ENCODE measurements around the gene ANKMY1. TPM values are rescaled to one million over a fixed set of nuclear protein-coding genes. Genes with fewer than 3 reads are reported as not detected.
A peak's percentile ranks its signal among the peaks of the same experiment; 100 is the strongest.

ANKMY1 gene
- total and polyA plus RNA-seq, 11 donors, result 2.4 to 11.7 (median 5.5) TPM

- peaks cover 0 to 47% (median 25%) of the 10 kb centered on the region in 12 donors for H3K4me1 ChIP-seq
- no peaks in the 10 kb centered on the region for H3K9me3 ChIP-seq
- DNase-seq (peak; percentile 93 to 96 (median 95)), ATAC-seq (peak; percentile 68 to 84 (median 82))
- 1 to 5% (median 2%) methylated on average over 12 to 71 of the region's 71 CpGs for WGBS, 4 donors
- TF ChIP-seq CTCF (IDR thresholded peaks at IDR 0.05) (no peak), POLR2A (IDR thresholded peaks at IDR 0.05) (no peak)
- intact Hi-C loops (cut with DNase I), result loop anchor here in 7 of 10 donors (2.0 to 10.0 kb wide), 7 partner anchors 60 to 283 kb away; no protein-coding TSS in a partner anchor
- H3K4me3 ChIP-seq, result peak overlapping the region; percentile 6 to 87 (median 64)
- peaks cover 0 to 32% (median 4%) of the 10 kb centered on the region in 9 donors for H3K27me3 ChIP-seq
- peak overlapping the region; percentile 70 to 97 (median 90) for H3K27ac ChIP-seq
- H3K36me3 ChIP-seq, result no peaks in the 10 kb centered on the region
These were observed 122.9 kb downstream of the ANKMY1 start for GRCh38 chr2:240434728-240435456.

- Histone ChIP-seq H3K36me3 (no peaks in the 10 kb centered on the region), H3K27ac (peak overlapping the region in 10 of 12 donors; percentile 70 to 97 (median 90)), H3K4me3 (peak overlapping the region in 10 of 12 donors; percentile 39 to 87 (median 66)), H3K9me3 (no peaks in the 10 kb centered on the region), H3K4me1 (peaks cover 0 to 41% (median 23%) of the 10 kb centered on the region in 12 donors), H3K27me3 (peaks cover 0 to 32% (median 4%) of the 10 kb centered on the region in 9 donors)
- DNase-seq, result peak in 3 of 5 donors; percentile 20 to 69 (median 26)
- intact Hi-C loops (cut with DNase I), result loop anchor here in 3 of 10 donors (2.0 to 10.0 kb wide), 2 partner anchors 59 to 63 kb away; no protein-coding TSS in a partner anchor
- 79 to 87% (median 83%) methylated on average over 14 to 16 of the region's 16 CpGs for WGBS, 4 donors
- peak in 1 of 4 donors; percentile 3 for ATAC-seq
- no peak for TF ChIP-seq POLR2A (IDR thresholded peaks at IDR 0.05)
- TF ChIP-seq CTCF (IDR thresholded peaks at IDR 0.05), result no peak
These were observed 123.6 kb downstream of the ANKMY1 start for GRCh38 chr2:240433973-240434727.

- Histone ChIP-seq H3K9me3 (no peaks in the 10 kb centered on the region), H3K27ac (no peak overlapping the region), H3K27me3 (peaks cover 0 to 32% (median 4%) of the 10 kb centered on the region in 9 donors), H3K36me3 (no peaks in the 10 kb centered on the region), H3K4me3 (no peak overlapping the region), H3K4me1 (peaks cover 0 to 31% (median 17%) of the 10 kb centered on the region in 12 donors)
- DNase-seq (peak in 4 of 5 donors; percentile 18 to 54 (median 29)), ATAC-seq (no peak)
- WGBS, 4 donors, result 79 to 83% (median 80%) methylated on average over 25 to 34 of the region's 34 CpGs
- intact Hi-C loops (cut with DNase I), result loop anchor here in 1 of 10 donors (10.0 kb wide), 1 partner anchor 58 kb away; no protein-coding TSS in a partner anchor
- TF ChIP-seq POLR2A (IDR thresholded peaks at IDR 0.05) (no peak), CTCF (IDR thresholded peaks at IDR 0.05) (no peak)
These were observed 124.7 kb downstream of the ANKMY1 start for GRCh38 chr2:240432820-240433801.
